GM21360 (cell line): ENCODE results near the gene C2orf80.
"Not testable (repeated sequence)": the region's sequence is repeated elsewhere in the genome, so short reads cannot be mapped to it uniquely, and the experiment has no call there.

Experiments used
- ATAC-seq: cut with Tn5 transposase; IDR thresholded peaks from one replicate; pipeline ENCODE4 v1.9.1; 2021; ENCODE audit warnings: mild to moderate bottlenecking, moderate library complexity; ENCODE audit not compliant: unreplicated experiment

The C2orf80 gene

GRCh38 chr2:208135794-208136715, 53.8 kb downstream of the C2orf80 start:
- ATAC-seq, result no peak

GRCh38 chr2:208134928-208135586, 54.8 kb downstream of the C2orf80 start:
- ATAC-seq, result no peak

- no peak for ATAC-seq
These were observed 59.1 kb downstream of the C2orf80 start for GRCh38 chr2:208130712-208131110.

GRCh38 chr2:208129744-208130711, 59.8 kb downstream of the C2orf80 start, which contains the start of gene CRYGC:
TSS of gene CRYGC (minus strand) at chr2:208129828. CDS start at chr2:208129792, 36 bp downstream.
- ATAC-seq, result no peak

- ATAC-seq, result no peak
These were observed 61.7 kb downstream of the C2orf80 start for GRCh38 chr2:208128136-208128535.

GRCh38 chr2:208127090-208127489, 62.7 kb downstream of the C2orf80 start:
- no peak for ATAC-seq

- ATAC-seq, result no peak
These were observed 64.6 kb downstream of the C2orf80 start for GRCh38 chr2:208125251-208125650.

GRCh38 chr2:208124013-208124715, 65.7 kb downstream of the C2orf80 start, which contains the start of gene CRYGD:
TSS of gene CRYGD (minus strand) at chr2:208124524. CDS start at chr2:208124473, 51 bp downstream.
- not testable (repeated sequence) for ATAC-seq

GRCh38 chr2:208122248-208122647, 67.6 kb downstream of the C2orf80 start:
- no peak for ATAC-seq

- no peak for ATAC-seq
These were observed 70.9 kb downstream of the C2orf80 start for GRCh38 chr2:208118918-208119317.

GRCh38 chr2:208117390-208117789, 72.4 kb downstream of the C2orf80 start:
- ATAC-seq, result not testable (repeated sequence)
